OCI-LY7 (cell line): ENCODE data around the gene KLHL13. TPM values are rescaled to one million over a fixed set of nuclear protein-coding genes. Genes with fewer than 3 reads are reported as not detected.

Experiments
- BruUV-seq: library from RNA; stranded (reverse); fragments of 400-500 nt; replicated peaks from 2 replicates; lab custom pipeline; 2021; lab: Mats Ljungman, UMichigan
- CTCF ChIA-PET: fragments of 300-600 bp; sonication (Branson Sonifier 250); formaldehyde crosslinking; loops from one replicate; lab custom pipeline; 2022; ENCODE audit warnings: antibody characterized with exemption; ENCODE audit not compliant: unreplicated experiment; lab: Charles Lee
- POLR2A ChIA-PET: fragments of 300-600 bp; sonication (Branson Sonifier 250); formaldehyde crosslinking; loops from one replicate; lab custom pipeline; 2022; ENCODE audit warnings: antibody characterized with exemption; lab: Charles Lee
- DNase-seq: peaks from one replicate; pipeline ENCODE4 v3.0.0-alpha.2; 2015; ENCODE audit warnings: low spot score
- H2AFZ ChIP-seq: fragments of 200-600 bp; sonication (generic), shearing (Covaris generic); 2 replicates; pipeline ENCODE4 v1.6.1; 2014; ENCODE audit warnings: mild to moderate bottlenecking, antibody characterized with exemption, low read length, moderate library complexity
- H3K27ac ChIP-seq: fragments of 200-600 bp; sonication (generic); 2 replicates; pipeline ENCODE4 v1.5.1; 2014; ENCODE audit warnings: mixed run types, low read depth, mild to moderate bottlenecking, moderate library complexity, low read length, inconsistent platforms; ENCODE audit not compliant: poor library complexity, severe bottlenecking
- H3K36me3 ChIP-seq: fragments of 200-600 bp; sonication (generic); 2 replicates; pipeline ENCODE4 v1.6.1; 2014; ENCODE audit warnings: mild to moderate bottlenecking, antibody characterized with exemption, low read length, moderate library complexity, mixed read lengths; ENCODE audit not compliant: insufficient read depth
- H3K4me1 ChIP-seq: fragments of 200-600 bp; sonication (generic); 2 replicates; pipeline ENCODE4 v1.5.1; 2014; ENCODE audit warnings: mild to moderate bottlenecking, low read length; ENCODE audit not compliant: insufficient read depth, poor library complexity, severe bottlenecking
- H3K4me2 ChIP-seq: fragments of 200-600 bp; sonication (generic); 2 replicates; pipeline ENCODE4 v1.6.1; 2014; ENCODE audit warnings: mild to moderate bottlenecking, low read length
- H3K4me3 ChIP-seq: fragments of 200-600 bp; sonication (generic); 2 replicates; pipeline ENCODE4 v1.5.1; 2014; ENCODE audit warnings: mild to moderate bottlenecking, low read depth, low read length; ENCODE audit not compliant: poor library complexity, severe bottlenecking
- H3K79me2 ChIP-seq: fragments of 200-600 bp; sonication (generic); 2 replicates; pipeline ENCODE4 v1.6.1; 2016; ENCODE audit warnings: low read depth, mild to moderate bottlenecking, low read length, moderate library complexity, mixed read lengths; ENCODE audit not compliant: insufficient read depth
- H3K9me2 ChIP-seq: fragments of 200-600 bp; sonication (generic); 2 replicates; pipeline ENCODE4 v1.6.1; 2016; ENCODE audit warnings: mild to moderate bottlenecking, low read length, mixed read lengths; ENCODE audit not compliant: insufficient read depth
- H3K9me3 ChIP-seq: fragments of 200-600 bp; sonication (generic); 2 replicates; pipeline ENCODE4 v1.6.1; 2014; ENCODE audit warnings: mild to moderate bottlenecking, mixed run types, low read length, mixed read lengths
- H4K20me1 ChIP-seq: fragments of 200-600 bp; sonication (generic); 2 replicates; pipeline ENCODE4 v1.6.1; 2014; ENCODE audit warnings: mild to moderate bottlenecking, antibody characterized with exemption, low read length, moderate library complexity, mixed read lengths; ENCODE audit not compliant: insufficient read depth
- CTCF ChIP-seq: fragments of 200-600 bp; sonication (generic); conservative IDR thresholded peaks from 2 replicates; pipeline ENCODE4 v1.5.1; 2014; ENCODE audit warnings: mild to moderate bottlenecking, antibody characterized with exemption, low read length, moderate library complexity, mixed read lengths
- EZH2phosphoT487 ChIP-seq: fragments of 200-600 bp; sonication (generic); IDR thresholded peaks from 2 replicates; pipeline ENCODE4 v1.6.1; 2018; ENCODE audit warnings: low read depth, borderline replicate concordance, mild to moderate bottlenecking, mixed run types, antibody characterized with exemption, low read length, moderate library complexity, mixed read lengths
- intact Hi-C: fragments of 100-400 bp; cut with micrococcal nuclease; formaldehyde crosslinking; loops from one replicate; pipeline ENCODE4 v1.10.0; 2022; ENCODE audit not compliant: unreplicated experiment
- total RNA-seq, 2 experiments: library from RNA; depleted of rRNA in 1 of 2; stranded (reverse); fragments of >200 nt in 1 of 2; shearing (Covaris generic) in 1 of 2; gene quantifications; 2 replicates each; pipeline ENCODE4 v1.2.3, GENCODE V29; 2014 to 2022

Gene KLHL13
- total RNA-seq, 2 experiments from 2014 or later: not detected

- no peaks in the 10 kb centered on the region for H3K4me1 ChIP-seq
- no peaks in the 10 kb centered on the region for H3K9me2 ChIP-seq
- no peaks in the 10 kb centered on the region for H3K9me3 ChIP-seq
- H2AFZ ChIP-seq: no peak overlapping the region
- intact Hi-C loops: loop anchor here (10.0 kb wide), 1 partner anchor 227 kb away; no protein-coding TSS in a partner anchor
- DNase-seq: no peak
- CTCF ChIA-PET: no interaction called here
- BruUV-seq: no TSS peak
- no peak overlapping the region for H3K4me3 ChIP-seq
- H4K20me1 ChIP-seq: no peaks in the 10 kb centered on the region
- no peaks in the 10 kb centered on the region for H3K79me2 ChIP-seq
- no peaks in the 10 kb centered on the region for H3K36me3 ChIP-seq
- POLR2A ChIA-PET: interaction anchor here (0.7 kb wide), 1 partner anchor 11 kb away, joined by 4 read pairs; no protein-coding TSS in a partner anchor
- H3K27ac ChIP-seq: no peak overlapping the region
- TF ChIP-seq EZH2phosphoT487: no peak
- no peak overlapping the region for H3K4me2 ChIP-seq
Observed at GRCh38 chrX:117998171-117998570, 118.4 kb downstream of the KLHL13 start.

GRCh38 chrX:117996918-117997480 is 119.6 kb downstream of the KLHL13 start:
- Histone ChIP-seq H3K79me2 (no peaks in the 10 kb centered on the region), H2AFZ (no peak overlapping the region), H3K4me1 (no peaks in the 10 kb centered on the region), H3K9me3 (no peaks in the 10 kb centered on the region), H3K27ac (no peak overlapping the region), H3K4me3 (no peak overlapping the region), H3K4me2 (no peak overlapping the region), H3K9me2 (no peaks in the 10 kb centered on the region), H4K20me1 (no peaks in the 10 kb centered on the region), H3K36me3 (no peaks in the 10 kb centered on the region)
- intact Hi-C loops: loop anchor here (10.0 kb wide), 1 partner anchor 228 kb away; no protein-coding TSS in a partner anchor
- DNase-seq: no peak
- BruUV-seq: no TSS peak
- 0 out of 2 replicates have a peak, but pooled peaks have one; percentile 18 for TF ChIP-seq CTCF
- TF ChIP-seq EZH2phosphoT487: no peak
- ChIA-PET POLR2A (no interaction called here), CTCF (no interaction called here)

- Histone ChIP-seq H3K9me3 (no peaks in the 10 kb centered on the region), H2AFZ (no peak overlapping the region), H3K36me3 (no peaks in the 10 kb centered on the region), H4K20me1 (no peaks in the 10 kb centered on the region), H3K4me2 (no peak overlapping the region), H3K4me3 (no peak overlapping the region), H3K9me2 (no peaks in the 10 kb centered on the region), H3K4me1 (no peaks in the 10 kb centered on the region), H3K27ac (no peak overlapping the region), H3K79me2 (no peaks in the 10 kb centered on the region)
- no peak for TF ChIP-seq CTCF
- TF ChIP-seq EZH2phosphoT487: no peak
- BruUV-seq: no TSS peak
- intact Hi-C loops: loop anchor here (10.0 kb wide), 1 partner anchor 228 kb away; no protein-coding TSS in a partner anchor
- ChIA-PET CTCF (no interaction called here), POLR2A (no interaction called here)
- no peak for DNase-seq
Observed at GRCh38 chrX:117996408-117996807, 120.2 kb downstream of the KLHL13 start.
